HFF-Myc (cell line): ENCODE data around the gene SPOCK2.

Source experiments
- DNase-seq: peaks from one replicate; pipeline ENCODE4 v3.0.0-alpha.2; 2011; ENCODE audit warnings: low read depth; ENCODE audit errors: extremely low read depth
- H3K4me3 ChIP-seq: replicated peaks from 2 replicates; pipeline ENCODE4 v1.5.1; 2011; ENCODE audit warnings: low read depth, mild to moderate bottlenecking, control low read depth, low read length
- CTCF ChIP-seq: IDR thresholded peaks from 2 replicates; pipeline ENCODE4 v1.5.1; 2012; ENCODE audit warnings: mild to moderate bottlenecking, low read depth, low read length, control low read depth; ENCODE audit errors: missing control alignments

The SPOCK2 gene

GRCh38 chr10:72058989-72059842, 29.1 kb downstream of the SPOCK2 start:
- no peak for TF ChIP-seq CTCF
- H3K4me3 ChIP-seq: no peak overlapping the region
- DNase-seq: no peak

- no peak overlapping the region for H3K4me3 ChIP-seq
- DNase-seq: no peak
- no peak for TF ChIP-seq CTCF
Measured at GRCh38 chr10:72058347-72058898, 29.9 kb downstream of the SPOCK2 start.

- no peak for TF ChIP-seq CTCF
- DNase-seq: no peak
- H3K4me3 ChIP-seq: no peak overlapping the region
Measured at GRCh38 chr10:72056932-72057751, 31.2 kb downstream of the SPOCK2 start.

- no peak for TF ChIP-seq CTCF
- no peak overlapping the region for H3K4me3 ChIP-seq
- DNase-seq: no peak
Measured at GRCh38 chr10:72056113-72056512, 32.2 kb downstream of the SPOCK2 start.

- no peak for TF ChIP-seq CTCF
- H3K4me3 ChIP-seq: no peak overlapping the region
- DNase-seq: no peak
Measured at GRCh38 chr10:72053690-72054089, 34.7 kb downstream of the SPOCK2 start.

- DNase-seq: no peak
- H3K4me3 ChIP-seq: no peak overlapping the region
- TF ChIP-seq CTCF: no peak
Measured at GRCh38 chr10:72050873-72051272, 37.5 kb downstream of the SPOCK2 start.
